ENCODE measurements around the gene TMEM253.

The TMEM253 gene

DNA sequence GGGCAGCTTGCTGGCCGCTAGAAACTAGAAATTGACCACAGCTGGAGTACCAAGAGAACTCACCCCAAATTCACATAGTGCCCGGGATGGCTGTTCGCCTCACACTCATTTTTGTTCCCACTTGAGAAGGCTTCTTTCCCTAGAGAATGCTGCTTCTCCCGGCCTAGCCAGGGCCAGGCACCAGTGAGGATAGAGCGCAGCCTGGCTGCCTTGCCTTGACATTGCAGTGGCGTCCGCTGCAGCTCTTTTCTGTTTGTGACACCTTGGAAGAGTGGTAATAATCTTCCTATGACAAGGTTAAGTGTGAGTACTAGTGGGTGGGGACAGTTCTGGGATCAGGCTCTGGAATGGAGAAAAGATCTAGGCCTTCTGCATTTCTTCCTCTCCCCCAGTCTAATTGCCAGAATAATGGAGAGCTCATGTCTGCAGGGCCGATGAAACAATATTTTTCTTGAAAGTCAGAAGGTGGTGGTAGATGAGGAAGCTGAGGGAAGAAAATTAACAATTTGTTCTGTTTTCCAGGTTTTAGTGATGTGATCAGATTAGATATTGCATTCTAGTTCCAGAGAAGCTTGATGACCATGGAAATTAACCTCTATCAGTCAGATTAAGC, 3.7 kb downstream of the TMEM253 start:
- DNase-seq (ENCODE audit: low spot score): peak; percentile 79

DNA sequence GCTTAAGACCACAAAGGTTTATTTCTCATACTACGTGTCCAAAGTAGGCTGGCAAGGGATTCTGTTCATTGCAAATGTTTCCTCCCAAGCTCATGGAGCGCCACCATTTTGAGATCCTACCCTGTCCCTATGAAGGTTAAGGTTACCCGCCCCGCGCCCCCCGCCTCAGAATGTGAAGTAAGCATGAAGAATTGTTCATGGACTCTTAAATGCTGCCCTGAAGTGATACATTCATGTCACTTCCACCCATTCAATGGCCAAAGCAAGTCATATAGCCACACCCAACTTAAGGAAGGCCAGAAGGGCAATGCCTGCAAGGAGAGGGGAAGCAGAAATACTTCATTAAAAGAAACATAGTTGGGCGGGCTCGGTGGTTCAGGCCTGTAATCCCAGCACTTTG, 4.2 kb downstream of the TMEM253 start:
- no peak for DNase-seq (ENCODE audit: low spot score)

DNA sequence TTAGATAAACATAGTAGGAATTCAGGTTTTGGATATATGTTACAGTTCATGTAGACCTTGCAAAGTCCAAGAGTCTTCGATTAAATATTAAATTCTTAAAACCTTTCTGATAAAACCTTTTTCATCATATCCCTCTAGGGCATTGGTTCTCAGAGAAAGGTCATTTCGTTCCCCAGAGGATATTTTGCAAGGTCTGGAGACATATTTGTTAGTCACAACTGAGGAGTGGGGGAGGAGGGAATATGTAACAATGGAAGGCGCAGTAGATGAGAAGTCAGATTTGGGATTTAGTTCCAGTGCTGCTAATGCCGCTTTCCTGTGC, 5.3 kb downstream of the TMEM253 start:
- DNase-seq (ENCODE audit: low spot score): no peak

DNA sequence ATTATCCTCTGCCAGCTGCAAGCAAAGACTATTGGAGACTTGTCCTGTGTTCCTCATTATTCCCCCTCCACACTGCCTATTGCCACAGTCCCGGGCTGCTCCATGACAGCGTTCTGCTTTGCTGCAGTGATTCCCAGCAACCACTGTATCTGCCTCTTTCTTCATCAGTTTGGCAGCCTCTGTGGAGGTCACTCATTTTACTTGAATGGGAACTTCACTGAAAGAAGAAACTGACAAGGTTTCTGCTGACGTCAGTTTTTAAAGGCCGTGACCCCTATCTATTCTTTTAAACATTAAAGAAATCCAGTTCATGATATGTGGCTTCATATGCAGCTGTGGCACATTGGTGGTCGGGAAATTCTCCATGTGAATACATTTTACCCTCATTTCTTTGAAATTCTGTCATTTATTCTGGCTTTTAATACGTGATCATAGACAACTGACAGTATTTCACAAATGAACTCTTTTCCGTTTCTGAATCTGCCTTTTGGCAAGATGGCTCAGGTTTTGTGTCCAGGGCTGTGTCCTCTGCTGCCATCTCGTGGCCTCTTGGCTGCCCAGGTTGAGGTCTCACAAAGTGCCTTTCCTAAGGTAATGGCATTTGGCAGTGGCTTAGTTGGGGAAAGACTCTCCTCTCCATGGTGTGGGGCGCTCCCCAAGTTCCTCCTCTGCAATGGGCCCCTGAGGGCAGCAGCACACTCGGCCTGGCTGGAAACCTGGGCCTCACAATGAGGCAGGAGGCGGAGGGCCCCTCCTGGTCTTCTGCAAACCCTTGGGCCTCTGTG, 5.8 kb downstream of the TMEM253 start:
- DNase-seq (ENCODE audit: low spot score): peak; percentile 85

DNA sequence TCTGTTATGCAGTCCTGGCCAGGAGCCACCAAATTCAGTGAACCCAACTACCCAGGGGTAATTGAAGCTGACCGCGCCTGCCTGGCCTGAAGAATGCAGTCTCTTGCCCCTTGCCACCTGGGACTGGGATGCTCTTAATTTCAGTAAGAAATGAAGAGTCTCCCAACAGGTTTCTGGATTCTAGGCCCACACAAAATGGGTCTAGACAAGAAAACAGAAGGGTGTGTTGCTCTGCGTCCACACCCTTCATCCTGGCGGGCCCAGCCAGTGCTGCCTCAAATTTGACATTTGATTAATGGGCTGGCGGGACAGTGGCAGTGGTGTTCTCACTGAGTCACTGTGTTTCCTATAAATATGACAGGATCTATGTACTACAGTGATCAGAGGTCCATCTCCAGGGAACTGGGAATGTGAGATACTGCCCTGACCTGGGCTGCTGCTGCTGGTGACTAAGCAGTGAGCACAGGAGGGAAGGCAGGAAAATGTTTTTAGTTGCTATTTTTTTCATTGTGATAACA, 6.5 kb downstream of the TMEM253 start:
- DNase-seq (ENCODE audit: low spot score): no peak

DNA sequence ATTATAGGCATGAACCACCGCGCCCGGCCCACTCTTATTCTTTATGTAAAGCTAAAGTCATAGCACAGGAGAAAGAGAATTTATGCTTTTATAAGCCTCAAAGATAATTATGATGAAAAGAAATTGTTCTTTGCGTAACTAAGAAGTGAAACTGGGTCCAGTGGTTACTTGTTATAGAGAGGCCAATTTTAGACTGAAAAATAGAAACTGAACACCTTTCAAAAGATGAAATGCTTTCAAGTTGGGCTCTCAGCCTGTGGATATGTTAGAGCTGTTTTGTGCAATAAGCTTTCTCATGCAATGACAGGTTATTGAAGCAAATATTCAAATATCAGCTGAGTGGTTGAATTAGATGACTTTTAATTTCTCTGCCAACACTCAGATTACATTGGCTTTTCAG, 7.9 kb downstream of the TMEM253 start:
- no peak for DNase-seq (ENCODE audit: low spot score)

DNA sequence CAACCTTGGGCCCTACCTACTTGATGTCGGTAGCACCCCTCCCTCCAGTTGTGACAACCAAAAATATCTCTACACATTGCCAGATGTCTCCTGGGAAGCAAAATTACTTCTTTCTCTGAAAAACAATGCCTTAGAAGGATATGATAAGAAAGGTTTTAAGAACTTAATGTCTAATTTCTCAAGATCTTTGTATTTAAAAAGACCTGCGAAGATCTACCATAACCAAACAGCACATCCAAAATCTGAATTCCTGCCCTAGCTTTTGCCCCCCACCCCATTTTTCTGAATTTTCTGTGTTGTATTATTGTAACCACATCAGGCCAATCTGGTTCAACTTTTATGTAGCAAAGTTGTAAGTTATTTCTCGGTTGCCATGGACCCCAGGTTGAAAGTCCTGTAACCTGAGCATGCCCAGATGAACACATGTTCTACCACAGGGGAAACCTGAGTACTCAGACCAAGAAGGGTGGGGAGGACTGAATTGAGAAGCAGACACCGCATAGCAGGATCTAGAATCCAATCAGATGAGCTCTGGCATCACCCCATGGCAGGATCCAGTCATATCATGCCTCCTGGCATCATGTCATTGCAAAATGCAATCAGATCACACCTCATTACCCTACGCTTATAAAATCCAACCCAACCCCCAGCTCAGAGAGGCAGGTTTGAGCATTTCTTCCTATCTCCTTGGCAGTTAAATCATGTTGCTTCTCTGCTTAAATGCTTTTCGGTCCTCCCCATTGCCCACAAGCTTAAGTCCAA, 8.7 kb downstream of the TMEM253 start:
- no peak for DNase-seq (ENCODE audit: low spot score)

DNA sequence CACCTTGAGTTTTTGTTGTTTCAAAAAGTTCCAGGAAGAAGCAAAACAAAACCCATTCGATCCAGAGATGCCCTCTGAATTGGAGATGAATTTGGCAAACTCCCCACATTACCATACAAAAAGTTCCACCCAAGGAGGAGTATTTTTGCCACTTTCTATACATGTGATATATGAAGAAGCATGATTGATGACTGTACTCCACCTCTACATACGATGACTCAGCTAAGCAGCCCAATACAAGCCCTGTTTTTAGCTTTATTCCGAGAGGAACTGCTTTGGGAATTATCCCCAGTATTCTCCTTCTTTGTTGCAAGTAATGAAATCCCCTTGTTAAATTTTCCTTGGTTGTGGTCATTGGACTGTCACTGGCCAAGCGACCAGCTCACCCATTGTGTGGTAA, 11.4 kb downstream of the TMEM253 start:
- DNase-seq (ENCODE audit: low spot score): no peak

DNA sequence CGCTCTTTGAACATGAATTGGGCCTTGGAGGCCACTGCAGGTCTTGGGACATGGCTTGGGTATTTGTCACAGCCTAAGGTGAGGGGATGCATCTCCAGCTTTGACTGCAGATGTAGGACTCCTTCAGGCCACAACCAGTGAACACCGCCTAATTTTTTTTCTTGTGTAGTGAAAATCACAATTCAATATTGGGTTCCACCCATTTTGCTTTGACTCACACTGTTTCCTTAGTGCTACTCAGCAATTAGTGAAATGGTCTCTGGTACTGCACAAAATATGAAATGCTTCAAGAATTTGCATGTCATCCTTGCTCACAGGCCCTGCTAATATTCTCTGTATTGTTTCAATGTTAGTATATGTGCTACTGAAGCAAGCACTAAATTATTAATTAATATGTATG, 12.5 kb downstream of the TMEM253 start:
- DNase-seq (ENCODE audit: low spot score): no peak

DNA sequence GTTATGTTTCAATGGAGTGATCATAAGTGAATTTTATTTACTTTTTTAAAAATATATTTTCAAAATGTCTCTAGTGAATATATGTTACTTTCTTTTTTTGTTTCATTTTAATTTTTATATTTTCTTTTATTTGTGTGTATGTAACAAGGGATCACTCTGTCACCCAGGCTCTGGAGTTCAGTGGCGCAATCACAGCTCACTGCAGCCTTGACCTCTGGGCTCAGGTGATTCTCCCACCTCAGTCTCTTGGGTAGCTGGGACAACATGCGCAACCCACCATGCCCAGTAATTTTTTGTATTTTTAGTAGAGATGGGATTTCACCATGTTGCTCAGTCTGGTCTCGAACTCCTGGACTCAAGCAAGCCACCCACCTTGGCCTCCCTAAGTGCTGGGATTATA, 18.1 kb downstream of the TMEM253 start:
- DNase-seq (ENCODE audit: low spot score): no peak

DNA sequence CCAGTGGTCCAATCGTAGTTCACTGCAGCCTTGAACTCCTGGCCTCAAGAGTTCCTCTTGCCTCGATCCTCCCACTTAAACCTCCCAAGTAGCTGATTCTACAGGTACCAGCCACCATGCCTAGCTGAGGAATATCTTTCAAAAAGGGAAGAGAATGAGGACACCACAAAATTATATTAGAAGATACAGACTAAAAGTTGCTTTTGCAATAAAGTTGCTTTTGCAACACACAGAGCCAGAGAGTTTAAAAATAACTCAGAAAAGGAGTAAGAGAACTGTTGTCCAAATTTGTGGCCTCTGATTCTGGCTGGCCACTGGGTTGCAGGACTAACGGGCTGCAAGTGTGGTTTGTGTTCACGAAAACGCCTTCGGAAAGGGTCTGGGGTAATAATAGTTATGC, 19.8 kb downstream of the TMEM253 start:
- DNase-seq (ENCODE audit: low spot score): no peak

DNA sequence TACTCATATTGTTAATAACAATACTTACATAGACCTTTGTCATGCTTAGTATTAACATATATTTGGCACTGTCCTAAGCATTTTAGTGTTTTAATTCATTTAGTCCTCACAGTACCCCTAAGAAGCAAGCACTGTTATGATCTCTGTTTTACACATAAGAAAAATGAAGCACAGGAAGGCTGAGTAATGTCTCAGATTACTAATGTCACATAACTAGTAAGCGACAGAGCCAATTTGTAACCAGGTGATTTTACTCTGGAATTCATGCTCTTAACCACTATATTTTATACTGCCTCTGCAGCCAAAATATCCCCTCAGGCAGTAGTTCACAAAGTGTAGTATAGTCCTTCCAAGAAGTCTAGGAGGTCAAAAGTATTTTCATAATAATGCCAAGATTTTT, 20.3 kb downstream of the TMEM253 start:
- DNase-seq (ENCODE audit: low spot score): no peak

DNA sequence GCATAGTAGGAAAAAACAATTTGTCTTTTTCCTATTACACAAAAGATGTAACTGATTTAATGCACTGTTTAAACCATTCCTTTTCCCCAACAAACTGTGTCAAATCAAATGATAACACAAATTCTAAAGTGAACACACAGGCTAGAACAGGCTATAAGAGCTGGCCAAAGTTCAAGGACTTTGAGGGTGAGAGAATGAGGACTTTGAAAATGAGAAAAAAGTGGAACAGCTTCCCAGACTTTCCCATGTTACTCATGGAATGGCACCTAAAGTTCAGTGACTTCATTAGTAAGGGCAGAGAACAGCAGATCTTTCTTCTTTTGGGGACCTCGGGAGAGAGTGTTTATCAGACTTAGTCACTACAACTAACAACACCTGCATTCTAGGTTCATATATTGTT, 22.6 kb downstream of the TMEM253 start:
- DNase-seq (ENCODE audit: low spot score): no peak

DNA sequence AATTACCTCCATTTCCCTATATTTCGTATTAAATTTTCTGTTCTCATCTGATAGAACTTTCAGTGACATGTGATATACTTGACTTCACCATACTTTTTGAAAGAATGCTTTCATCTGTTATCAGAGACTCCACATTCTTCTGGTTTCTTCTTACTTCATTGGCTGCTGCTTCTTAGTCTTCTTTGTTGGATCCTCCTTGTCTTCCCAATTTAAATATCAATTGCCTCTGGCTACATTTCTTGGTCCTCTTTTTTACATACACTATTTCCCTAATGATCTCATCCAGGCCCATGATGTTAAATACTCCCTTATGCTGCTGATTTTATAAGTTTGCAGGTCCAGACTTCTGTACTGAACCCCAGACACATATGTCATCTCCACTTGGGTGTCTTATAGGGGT, 33.0 kb downstream of the TMEM253 start:
- DNase-seq (ENCODE audit: low spot score): no peak

DNA sequence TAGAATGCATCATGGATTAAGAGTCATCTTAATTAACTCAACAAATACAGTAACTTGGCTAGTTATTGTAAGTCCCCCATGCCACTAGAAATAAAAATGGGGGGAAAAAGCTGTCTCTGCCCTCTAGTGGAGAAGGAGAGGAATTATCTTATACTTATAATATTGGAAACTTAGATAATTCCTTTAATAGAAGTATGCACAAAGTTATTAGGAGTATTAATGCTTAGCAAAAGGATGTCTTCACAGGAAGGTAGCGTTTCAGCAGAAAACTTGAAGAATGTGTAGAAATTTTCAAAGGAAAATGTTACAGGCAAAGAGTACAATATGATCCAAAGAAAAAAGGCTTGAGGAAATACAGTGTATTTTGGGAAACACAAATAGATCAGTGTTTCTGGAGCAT, 35.2 kb downstream of the TMEM253 start:
- DNase-seq (ENCODE audit: low spot score): peak; percentile 46

DNA sequence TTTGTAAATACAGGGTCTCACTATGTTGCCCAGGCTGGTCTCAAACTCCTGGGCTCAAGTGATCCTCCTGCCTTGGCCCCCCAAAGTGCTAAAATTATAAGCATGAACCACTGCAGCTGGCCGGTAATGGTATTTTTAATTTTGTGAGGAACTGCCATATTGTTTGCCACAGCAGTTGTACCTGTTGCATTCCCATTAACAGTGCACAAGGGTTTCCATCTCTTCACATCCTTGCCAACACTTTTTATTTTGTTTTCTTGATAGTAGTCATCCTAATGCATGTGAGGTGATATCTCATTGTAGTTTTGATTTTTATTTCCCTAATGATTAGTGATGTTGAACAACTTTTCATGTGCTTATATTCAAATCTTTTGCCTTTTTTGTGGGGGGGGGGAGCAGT, 41.5 kb downstream of the TMEM253 start:
- no peak for DNase-seq (ENCODE audit: low spot score)

DNA sequence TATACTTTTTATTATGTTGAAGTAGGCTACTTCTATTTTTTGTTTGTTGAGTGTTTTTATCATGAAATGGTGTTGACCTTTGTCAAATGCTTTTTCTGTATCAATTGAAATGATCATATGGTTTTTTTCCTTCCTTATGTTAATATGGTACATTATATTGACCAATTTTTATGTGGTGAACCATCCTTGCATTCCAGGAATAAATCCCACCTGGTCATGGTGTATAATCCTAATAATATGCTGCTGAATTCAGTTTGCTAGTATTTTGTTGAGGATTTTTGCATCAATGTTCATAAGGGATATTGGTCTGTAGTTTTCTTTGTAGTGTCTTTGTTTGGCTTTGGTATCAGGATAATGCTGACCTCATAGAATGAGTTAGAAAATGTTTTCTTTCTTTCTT, 44.6 kb downstream of the TMEM253 start:
- no peak for DNase-seq (ENCODE audit: low spot score)

DNA sequence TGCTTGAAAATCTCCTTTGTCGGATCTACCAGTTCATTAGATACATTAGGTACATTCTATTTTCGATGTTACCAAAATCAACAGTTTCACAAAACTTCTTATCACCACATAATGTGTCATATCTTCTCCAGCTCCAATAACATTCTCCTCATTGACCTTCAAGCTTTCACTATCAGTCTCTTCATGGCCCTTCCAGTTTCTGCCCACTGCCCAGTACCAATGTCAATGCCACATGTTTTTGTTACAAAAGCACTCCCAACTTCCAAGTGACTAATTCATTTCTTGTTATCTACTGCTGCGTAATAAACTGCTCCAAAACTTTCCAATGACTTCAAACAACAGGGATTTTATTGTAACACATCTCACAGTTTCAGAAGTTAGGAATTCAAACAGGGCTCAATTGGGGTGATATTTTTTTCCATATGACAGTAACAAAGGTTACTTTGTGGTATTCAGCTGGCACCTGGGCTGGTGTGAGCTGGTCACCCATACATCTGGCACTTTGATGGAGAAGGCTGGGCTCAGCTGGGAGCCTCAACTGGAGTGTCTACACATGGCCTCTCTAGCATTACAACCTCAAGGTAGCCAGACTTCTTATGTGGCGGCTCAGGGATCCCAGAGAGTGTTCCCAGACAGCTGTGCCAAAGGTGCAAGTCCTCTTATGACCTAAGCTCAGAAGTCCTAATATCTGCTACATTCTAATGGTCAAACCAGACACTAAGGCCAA, 48.9 kb downstream of the TMEM253 start:
- no peak for DNase-seq (ENCODE audit: low spot score)
